C4-2B (cell line): ENCODE data around the gene SULT1C3.

Experiments used
- ZFX ChIP-seq: fragments of 450-650 bp; IDR thresholded peaks from 2 replicates; pipeline ENCODE4 v1.6.1; 2017
- TF ChIP-seq, protein P1 (sequence below): fragments of 450-650 bp; conservative IDR thresholded peaks from 2 replicates; pipeline ENCODE4 v1.5.1; 2017; ENCODE audit warnings: mild to moderate bottlenecking

DNA sequence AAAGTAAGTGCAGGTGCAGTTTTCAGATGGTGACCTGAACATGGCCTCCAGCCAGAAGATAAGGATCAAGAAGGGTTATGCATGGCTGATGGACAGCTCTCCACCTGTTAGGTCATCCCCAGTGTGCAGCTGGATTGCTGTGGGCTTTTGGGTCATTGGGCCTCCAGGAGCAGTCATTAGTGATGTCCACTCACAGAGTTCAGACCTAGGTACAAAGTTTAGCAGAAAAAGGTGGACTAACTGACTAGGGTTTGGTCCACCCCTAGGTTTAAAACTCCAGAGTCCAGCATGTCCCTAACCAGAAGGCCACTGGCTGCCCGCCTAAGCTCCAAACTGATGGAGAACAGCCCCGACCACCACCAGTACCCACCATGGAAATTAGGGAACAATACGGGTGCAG lies 30.6 kb downstream of the SULT1C3 start:
- TF ChIP-seq, protein P1, sequence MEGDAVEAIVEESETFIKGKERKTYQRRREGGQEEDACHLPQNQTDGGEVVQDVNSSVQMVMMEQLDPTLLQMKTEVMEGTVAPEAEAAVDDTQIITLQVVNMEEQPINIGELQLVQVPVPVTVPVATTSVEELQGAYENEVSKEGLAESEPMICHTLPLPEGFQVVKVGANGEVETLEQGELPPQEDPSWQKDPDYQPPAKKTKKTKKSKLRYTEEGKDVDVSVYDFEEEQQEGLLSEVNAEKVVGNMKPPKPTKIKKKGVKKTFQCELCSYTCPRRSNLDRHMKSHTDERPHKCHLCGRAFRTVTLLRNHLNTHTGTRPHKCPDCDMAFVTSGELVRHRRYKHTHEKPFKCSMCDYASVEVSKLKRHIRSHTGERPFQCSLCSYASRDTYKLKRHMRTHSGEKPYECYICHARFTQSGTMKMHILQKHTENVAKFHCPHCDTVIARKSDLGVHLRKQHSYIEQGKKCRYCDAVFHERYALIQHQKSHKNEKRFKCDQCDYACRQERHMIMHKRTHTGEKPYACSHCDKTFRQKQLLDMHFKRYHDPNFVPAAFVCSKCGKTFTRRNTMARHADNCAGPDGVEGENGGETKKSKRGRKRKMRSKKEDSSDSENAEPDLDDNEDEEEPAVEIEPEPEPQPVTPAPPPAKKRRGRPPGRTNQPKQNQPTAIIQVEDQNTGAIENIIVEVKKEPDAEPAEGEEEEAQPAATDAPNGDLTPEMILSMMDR: no peak
- TF ChIP-seq ZFX: no peak
